ENCODE measurements around the gene PRSS57.

PRSS57 gene

DNA sequence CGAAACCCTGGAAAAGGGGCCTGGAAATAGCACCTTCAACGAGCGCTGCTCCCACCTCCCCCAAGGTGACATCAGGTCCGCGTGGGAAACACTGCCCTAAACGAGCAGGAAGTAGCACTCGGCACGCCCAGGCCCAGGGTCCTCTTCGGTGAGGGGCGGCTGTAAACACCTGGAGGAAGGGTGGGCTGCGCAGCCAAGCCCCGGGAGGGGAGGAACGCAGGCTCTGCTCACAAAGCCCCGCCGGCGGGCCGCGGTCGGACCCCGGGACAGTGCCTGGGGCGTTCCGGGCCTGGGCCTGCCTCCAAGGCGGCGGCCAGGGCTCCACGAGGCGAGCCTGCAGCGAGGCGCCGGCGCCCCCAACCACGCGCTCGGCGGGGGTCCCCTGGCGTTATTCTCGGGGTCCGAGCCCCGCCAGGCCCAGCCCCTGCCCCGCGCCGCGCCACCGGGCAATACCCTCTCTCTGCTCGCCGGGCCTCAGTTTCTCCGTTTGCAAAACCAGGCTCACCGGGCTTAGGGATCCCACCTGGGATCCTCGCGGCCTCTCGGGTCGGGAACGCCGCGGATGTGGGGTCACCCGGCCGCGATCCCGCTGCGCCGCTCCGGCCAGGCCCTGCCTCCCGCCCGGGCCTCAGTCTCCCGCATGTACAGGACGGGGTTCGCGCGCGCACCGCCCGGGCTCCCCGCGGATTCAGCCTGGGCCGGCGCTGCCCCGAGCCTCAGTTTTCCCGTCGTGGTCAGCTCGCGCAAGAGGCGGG, 32.9 kb downstream of the PRSS57 start:
- DNase-seq (ENCODE audit: low read depth in 1 of 2, low spot score in 1 of 2), result peak in 1 of 2 experiments; percentile 79
- TF ChIP-seq, protein P1, sequence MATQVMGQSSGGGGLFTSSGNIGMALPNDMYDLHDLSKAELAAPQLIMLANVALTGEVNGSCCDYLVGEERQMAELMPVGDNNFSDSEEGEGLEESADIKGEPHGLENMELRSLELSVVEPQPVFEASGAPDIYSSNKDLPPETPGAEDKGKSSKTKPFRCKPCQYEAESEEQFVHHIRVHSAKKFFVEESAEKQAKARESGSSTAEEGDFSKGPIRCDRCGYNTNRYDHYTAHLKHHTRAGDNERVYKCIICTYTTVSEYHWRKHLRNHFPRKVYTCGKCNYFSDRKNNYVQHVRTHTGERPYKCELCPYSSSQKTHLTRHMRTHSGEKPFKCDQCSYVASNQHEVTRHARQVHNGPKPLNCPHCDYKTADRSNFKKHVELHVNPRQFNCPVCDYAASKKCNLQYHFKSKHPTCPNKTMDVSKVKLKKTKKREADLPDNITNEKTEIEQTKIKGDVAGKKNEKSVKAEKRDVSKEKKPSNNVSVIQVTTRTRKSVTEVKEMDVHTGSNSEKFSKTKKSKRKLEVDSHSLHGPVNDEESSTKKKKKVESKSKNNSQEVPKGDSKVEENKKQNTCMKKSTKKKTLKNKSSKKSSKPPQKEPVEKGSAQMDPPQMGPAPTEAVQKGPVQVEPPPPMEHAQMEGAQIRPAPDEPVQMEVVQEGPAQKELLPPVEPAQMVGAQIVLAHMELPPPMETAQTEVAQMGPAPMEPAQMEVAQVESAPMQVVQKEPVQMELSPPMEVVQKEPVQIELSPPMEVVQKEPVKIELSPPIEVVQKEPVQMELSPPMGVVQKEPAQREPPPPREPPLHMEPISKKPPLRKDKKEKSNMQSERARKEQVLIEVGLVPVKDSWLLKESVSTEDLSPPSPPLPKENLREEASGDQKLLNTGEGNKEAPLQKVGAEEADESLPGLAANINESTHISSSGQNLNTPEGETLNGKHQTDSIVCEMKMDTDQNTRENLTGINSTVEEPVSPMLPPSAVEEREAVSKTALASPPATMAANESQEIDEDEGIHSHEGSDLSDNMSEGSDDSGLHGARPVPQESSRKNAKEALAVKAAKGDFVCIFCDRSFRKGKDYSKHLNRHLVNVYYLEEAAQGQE (IDR thresholded peaks at IDR 0.05; ENCODE audit: insufficient replicate concordance, low read depth), result no peak
- TF ChIP-seq, protein P2, sequence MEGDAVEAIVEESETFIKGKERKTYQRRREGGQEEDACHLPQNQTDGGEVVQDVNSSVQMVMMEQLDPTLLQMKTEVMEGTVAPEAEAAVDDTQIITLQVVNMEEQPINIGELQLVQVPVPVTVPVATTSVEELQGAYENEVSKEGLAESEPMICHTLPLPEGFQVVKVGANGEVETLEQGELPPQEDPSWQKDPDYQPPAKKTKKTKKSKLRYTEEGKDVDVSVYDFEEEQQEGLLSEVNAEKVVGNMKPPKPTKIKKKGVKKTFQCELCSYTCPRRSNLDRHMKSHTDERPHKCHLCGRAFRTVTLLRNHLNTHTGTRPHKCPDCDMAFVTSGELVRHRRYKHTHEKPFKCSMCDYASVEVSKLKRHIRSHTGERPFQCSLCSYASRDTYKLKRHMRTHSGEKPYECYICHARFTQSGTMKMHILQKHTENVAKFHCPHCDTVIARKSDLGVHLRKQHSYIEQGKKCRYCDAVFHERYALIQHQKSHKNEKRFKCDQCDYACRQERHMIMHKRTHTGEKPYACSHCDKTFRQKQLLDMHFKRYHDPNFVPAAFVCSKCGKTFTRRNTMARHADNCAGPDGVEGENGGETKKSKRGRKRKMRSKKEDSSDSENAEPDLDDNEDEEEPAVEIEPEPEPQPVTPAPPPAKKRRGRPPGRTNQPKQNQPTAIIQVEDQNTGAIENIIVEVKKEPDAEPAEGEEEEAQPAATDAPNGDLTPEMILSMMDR (IDR thresholded peaks at IDR 0.05; ENCODE audit: insufficient read depth, low read length), result no peak
- H3K27ac ChIP-seq (replicated peaks), result peak overlapping the region; percentile 93
- no peaks in the 10 kb centered on the region for H3K27me3 ChIP-seq (ENCODE audit: insufficient read depth, poor library complexity, severe bottlenecking)
- peak overlapping the region; percentile 95 for H3K4me3 ChIP-seq (replicated peaks; ENCODE audit: insufficient read depth, low read length)

DNA sequence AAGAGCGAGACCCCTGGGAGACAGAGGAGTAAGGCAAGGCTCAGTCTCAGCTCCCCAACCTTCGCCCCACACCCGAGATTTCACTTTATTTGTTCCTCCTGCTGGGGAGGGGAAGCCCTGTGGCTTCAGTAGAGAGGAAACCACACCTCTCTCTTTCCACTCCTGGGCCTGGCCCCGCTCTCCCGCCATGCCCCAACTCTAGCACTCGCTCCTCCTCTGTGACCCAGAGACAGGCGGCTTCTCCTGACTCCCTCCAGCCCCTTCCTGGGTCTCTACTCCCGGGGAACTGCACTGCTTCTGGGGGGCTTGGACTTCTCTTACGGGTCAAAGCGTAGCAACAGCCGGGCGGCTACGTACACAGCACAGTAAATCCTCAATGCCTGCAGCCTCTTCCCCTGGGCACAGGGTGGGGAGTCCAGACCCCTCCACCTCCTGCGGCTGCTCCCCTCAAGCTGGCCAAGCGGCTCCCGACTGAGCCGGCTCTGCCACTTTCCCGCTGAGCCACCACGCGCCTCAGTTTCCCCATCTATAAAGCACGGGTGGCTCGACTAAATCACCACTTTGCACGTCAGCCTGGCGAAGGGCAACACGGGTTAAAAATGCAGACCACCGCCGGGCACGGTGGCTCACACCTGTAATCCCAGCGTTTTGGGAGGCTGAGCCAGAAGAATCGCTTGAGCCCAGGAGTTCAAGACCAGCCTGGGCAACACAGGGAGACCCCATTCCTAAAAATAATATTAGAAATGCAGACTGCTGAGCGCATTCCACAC, 33.6 kb downstream of the PRSS57 start:
- H3K27me3 ChIP-seq (ENCODE audit: insufficient read depth, poor library complexity, severe bottlenecking), result no peaks in the 10 kb centered on the region
- DNase-seq (ENCODE audit: low read depth in 1 of 2, low spot score in 1 of 2), result peak in 1 of 2 experiments; percentile 81
- TF ChIP-seq, protein P2 (IDR thresholded peaks at IDR 0.05; ENCODE audit: insufficient read depth, low read length), result no peak
- TF ChIP-seq POLR2AphosphoS5 (IDR thresholded peaks at IDR 0.05; ENCODE audit: low read depth), result no peak; the same call in 1 of the 2 replicates
- TF ChIP-seq SPI1 (IDR thresholded peaks at IDR 0.05; ENCODE audit: borderline replicate concordance, low read depth), result no peak; the same call in 1 of the 2 replicates
- TF ChIP-seq, protein P1 (IDR thresholded peaks at IDR 0.05; ENCODE audit: insufficient replicate concordance, low read depth), result no peak
- no peak for TF ChIP-seq GABPA (IDR thresholded peaks at IDR 0.05; ENCODE audit: low read depth)
- H3K4me3 ChIP-seq (replicated peaks; ENCODE audit: insufficient read depth, low read length), result peak overlapping the region; percentile 95
- peak overlapping the region; percentile 93 for H3K27ac ChIP-seq (replicated peaks)

DNA sequence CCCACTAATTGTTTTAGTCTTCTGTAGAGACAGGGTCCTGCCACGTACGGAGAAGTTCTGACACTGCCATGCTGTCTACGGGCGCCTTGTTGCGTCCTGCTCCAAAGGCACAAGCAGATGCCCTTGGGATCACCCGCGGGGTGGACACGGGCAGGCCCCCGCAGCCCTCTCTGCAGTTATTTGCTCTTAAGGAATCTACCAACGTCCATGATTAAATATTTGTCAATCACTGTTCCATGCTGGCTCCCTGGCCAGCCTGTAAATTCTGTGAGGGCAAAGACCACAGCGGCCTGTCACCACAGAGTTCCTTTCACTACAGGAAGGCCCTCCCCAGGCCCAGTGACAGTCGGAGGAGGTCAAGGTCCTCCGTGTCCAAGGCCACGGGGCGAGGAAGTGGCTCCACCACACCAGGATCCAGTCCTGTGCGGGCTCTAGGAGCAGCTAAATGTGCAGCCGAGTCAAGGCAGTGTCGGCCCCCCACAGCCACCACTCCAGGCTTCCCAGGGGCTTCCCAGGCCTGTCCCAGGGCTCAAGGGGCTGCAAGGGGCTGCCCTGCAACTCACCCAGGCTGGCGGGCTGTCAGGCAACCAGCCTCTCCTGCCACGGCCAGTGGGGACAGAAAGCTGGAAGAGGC, 34.3 kb downstream of the PRSS57 start:
- Histone ChIP-seq H3K27me3 (ENCODE audit: insufficient read depth, poor library complexity, severe bottlenecking) (no peaks in the 10 kb centered on the region), H3K4me3 (replicated peaks; ENCODE audit: insufficient read depth, low read length) (peak overlapping the region; percentile 95), H3K27ac (replicated peaks) (peak overlapping the region; percentile 93)
- TF ChIP-seq GABPA (IDR thresholded peaks at IDR 0.05; ENCODE audit: low read depth), result no peak
- no peak for TF ChIP-seq SPI1 (IDR thresholded peaks at IDR 0.05; ENCODE audit: borderline replicate concordance, low read depth)
- TF ChIP-seq, protein P1 (IDR thresholded peaks at IDR 0.05; ENCODE audit: insufficient replicate concordance, low read depth), result no peak
- TF ChIP-seq, protein P2 (IDR thresholded peaks at IDR 0.05; ENCODE audit: insufficient read depth, low read length), result no peak
- no peak; the same call in 1 of the 2 replicates for TF ChIP-seq POLR2AphosphoS5 (IDR thresholded peaks at IDR 0.05; ENCODE audit: low read depth)
- no peak for DNase-seq (ENCODE audit: low read depth in 1 of 2, low spot score in 1 of 2)
